ENCODE measurements around the gene FCAMR.
"Not testable (repeated sequence)": the region's sequence is repeated elsewhere in the genome, so short reads cannot be mapped to it uniquely, and the experiment has no call there.

The FCAMR gene

DNA sequence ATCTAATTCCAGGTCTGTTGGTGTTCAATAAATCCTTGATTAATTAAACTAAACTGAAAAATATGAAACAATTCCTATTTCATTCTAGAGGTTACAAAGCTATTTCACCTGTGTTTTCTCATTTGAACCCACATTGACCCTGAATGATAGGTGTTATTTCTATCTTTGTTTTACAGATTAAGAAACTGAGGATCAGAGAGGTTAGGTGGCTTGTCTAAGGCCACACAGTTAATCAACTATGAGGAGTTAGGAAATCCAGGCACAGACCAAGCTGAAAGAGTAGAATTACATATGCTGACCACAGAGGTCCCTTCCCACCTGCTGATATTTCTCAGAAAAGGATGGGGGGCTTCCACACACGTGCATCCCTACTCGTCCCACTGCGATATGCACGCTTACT, 24.5 kb downstream of the FCAMR start:
- DNase-seq = no peak
- in situ Hi-C loops (cut with HindIII; ENCODE audit: low pct_ligation_motif_present, low pct_unique_long_range_greater_than_20kb, low sequenced_read_pairs) = no loop called here

- in situ Hi-C loops (cut with HindIII; ENCODE audit: low pct_ligation_motif_present, low pct_unique_long_range_greater_than_20kb, low sequenced_read_pairs) = no loop called here
- DNase-seq = no peak
Observed at GRCh38 chr1:206944703-206945102, 25.6 kb downstream of the FCAMR start.

DNA sequence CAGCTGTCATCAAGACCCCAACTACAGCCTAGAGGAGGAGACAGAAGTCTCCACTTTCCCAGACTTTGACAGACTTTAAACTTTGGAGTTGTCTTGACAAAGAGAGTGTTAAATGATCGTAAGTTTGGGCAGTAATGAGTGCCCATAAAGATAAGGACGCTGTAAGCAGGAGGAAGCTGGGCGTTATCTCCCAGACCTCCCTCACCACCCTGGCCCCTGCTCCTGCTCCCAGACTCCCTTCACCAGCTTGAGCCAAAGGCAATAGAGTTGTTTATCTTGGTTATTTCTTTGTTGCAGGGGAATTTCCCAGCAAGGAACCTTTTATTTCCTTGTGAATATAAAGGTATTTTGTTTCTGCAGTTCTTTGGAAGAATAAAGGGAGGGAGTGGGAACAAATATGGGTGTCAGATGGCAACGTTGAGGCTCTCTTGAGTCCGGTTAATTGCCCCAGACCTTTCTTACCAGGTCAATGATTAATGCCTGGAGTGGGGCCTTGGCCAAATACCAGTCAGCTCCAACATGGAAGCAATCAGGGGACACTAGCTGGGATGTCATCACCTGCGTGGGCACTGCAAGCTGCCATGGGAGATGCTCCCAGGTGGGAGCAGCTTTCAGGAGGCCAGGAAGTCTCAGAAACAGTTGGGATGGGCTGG, 28.4 kb downstream of the FCAMR start:
- in situ Hi-C loops (cut with HindIII; ENCODE audit: low pct_ligation_motif_present, low pct_unique_long_range_greater_than_20kb, low sequenced_read_pairs) = no loop called here
- no peak for DNase-seq

DNA sequence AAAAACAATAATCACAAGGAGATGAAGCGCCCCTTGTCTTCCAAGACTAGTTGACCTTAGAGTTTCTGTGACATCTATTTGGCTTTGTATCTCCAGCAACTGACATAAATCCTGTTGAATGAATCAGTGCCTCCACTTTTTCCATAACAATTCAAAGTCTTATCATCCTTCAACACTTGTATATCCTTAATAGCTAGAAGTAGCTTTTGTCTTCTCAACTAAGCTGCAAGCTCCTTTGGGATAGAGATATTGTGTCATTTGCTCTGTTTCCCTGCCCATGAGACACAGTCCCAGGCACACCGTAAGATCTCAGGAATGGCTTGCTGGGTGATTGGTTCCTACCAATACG, 29.7 kb downstream of the FCAMR start:
- no peak for DNase-seq
- in situ Hi-C loops (cut with HindIII; ENCODE audit: low pct_ligation_motif_present, low pct_unique_long_range_greater_than_20kb, low sequenced_read_pairs) = no loop called here

- in situ Hi-C loops (cut with HindIII; ENCODE audit: low pct_ligation_motif_present, low pct_unique_long_range_greater_than_20kb, low sequenced_read_pairs) = no loop called here
- DNase-seq = no peak
Observed at GRCh38 chr1:206939841-206940587, 30.2 kb downstream of the FCAMR start.

- no peak for DNase-seq
- in situ Hi-C loops (cut with HindIII; ENCODE audit: low pct_ligation_motif_present, low pct_unique_long_range_greater_than_20kb, low sequenced_read_pairs) = no loop called here
Observed at GRCh38 chr1:206939131-206939530, 31.1 kb downstream of the FCAMR start.

- in situ Hi-C loops (cut with HindIII; ENCODE audit: low pct_ligation_motif_present, low pct_unique_long_range_greater_than_20kb, low sequenced_read_pairs) = no loop called here
- DNase-seq = no peak
Observed at GRCh38 chr1:206937425-206937824, 32.8 kb downstream of the FCAMR start.

GRCh38 chr1:206935491-206936067, 34.7 kb downstream of the FCAMR start:
- DNase-seq = peak; percentile 69
- in situ Hi-C loops (cut with HindIII; ENCODE audit: low pct_ligation_motif_present, low pct_unique_long_range_greater_than_20kb, low sequenced_read_pairs) = no loop called here

GRCh38 chr1:206933333-206933945, 36.8 kb downstream of the FCAMR start:
- in situ Hi-C loops (cut with HindIII; ENCODE audit: low pct_ligation_motif_present, low pct_unique_long_range_greater_than_20kb, low sequenced_read_pairs) = no loop called here
- peak; percentile 29 for DNase-seq

- DNase-seq = no peak
- in situ Hi-C loops (cut with HindIII; ENCODE audit: low pct_ligation_motif_present, low pct_unique_long_range_greater_than_20kb, low sequenced_read_pairs) = no loop called here
Observed at GRCh38 chr1:206932177-206932576, 38.1 kb downstream of the FCAMR start.

GRCh38 chr1:206931709-206932108, 38.6 kb downstream of the FCAMR start:
- in situ Hi-C loops (cut with HindIII; ENCODE audit: low pct_ligation_motif_present, low pct_unique_long_range_greater_than_20kb, low sequenced_read_pairs) = no loop called here

DNA sequence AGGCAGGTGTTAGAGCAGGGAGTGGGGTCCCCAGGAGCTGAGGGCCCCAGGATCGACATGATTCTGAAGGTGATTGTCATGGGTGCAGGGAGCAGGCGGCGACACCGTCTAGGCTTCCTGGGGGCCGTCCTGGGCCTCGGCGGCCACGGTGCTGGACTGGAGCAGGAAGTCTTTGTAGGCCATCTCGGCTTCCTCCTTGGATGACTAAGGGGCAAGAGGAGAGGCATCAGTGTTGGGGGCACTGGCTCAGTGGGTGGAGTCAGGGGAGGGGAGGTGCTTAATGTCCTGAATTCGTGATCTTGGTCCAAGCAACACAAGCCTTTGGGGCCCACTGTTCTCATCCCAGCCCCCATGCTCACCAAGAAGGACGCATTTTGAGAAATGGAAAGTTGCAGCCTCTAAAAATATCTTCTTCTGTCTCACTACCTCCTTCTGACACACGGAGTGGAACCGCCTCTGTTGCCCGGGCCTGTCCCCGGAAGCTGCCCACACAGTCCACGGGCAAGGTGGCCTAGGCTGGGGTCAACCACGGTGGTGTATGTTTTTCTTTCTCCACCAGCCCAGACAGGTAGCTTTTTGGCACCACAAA, 40.0 kb downstream of the FCAMR start:
- in situ Hi-C loops (cut with HindIII; ENCODE audit: low pct_ligation_motif_present, low pct_unique_long_range_greater_than_20kb, low sequenced_read_pairs) = no loop called here
- DNase-seq = no peak

More at GRCh38 chr1:206931709-206932108, 38.6 kb downstream of the FCAMR start:
- DNase-seq = no peak

DNA sequence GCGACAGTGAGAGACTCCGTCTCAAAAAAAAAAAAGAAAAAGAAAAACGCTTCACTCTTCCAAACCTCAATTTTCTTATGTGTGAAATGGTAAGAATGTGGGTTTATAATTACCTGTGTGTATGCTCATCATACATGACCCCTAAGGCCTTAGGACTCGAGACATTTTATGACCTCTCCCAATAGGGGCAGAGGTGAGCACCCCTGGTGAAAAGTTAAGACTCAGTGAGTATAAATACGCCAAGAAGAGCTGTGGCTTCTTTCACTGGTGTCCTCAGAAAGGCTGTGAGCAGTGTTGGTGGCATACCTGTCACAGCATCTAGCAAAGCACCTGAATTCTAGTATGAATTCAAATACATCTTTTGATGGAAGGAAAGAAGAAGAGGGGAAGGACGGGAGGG, 40.7 kb downstream of the FCAMR start:
- in situ Hi-C loops (cut with HindIII; ENCODE audit: low pct_ligation_motif_present, low pct_unique_long_range_greater_than_20kb, low sequenced_read_pairs) = no loop called here
- no peak for DNase-seq

- DNase-seq = no peak
- in situ Hi-C loops (cut with HindIII; ENCODE audit: low pct_ligation_motif_present, low pct_unique_long_range_greater_than_20kb, low sequenced_read_pairs) = no loop called here
Observed at GRCh38 chr1:206926286-206926685, 44.0 kb downstream of the FCAMR start.

- in situ Hi-C loops (cut with HindIII; ENCODE audit: low pct_ligation_motif_present, low pct_unique_long_range_greater_than_20kb, low sequenced_read_pairs) = no loop called here
Observed at GRCh38 chr1:206925106-206925736, 45.0 kb downstream of the FCAMR start.

DNA sequence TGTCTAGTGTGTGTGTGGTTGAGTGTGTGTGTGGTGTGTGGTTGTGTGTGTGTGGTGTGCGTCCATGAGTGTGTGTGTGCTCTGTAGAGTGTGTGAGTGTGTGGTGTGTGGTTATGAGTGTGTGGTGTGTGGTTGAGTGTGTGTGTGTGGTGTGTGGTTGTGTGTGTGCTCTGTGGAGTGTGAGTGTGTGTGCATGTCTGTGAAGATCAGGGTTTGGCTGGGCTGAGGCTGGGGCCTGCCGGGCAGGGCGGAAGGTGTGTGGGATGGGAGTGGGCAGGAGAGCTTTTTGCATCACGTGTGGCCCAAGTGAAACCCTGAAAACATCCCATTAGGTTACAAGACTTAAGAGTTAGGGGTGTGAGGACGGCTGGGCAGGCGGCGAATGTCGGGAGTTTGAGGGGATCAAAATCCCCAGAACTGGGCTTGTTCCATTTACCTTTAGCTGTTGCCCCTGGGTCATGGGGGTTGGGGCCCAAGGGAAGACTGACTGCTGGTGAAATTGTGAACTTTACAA, 45.6 kb downstream of the FCAMR start:
- DNase-seq = no peak
- in situ Hi-C loops (cut with HindIII; ENCODE audit: low pct_ligation_motif_present, low pct_unique_long_range_greater_than_20kb, low sequenced_read_pairs) = no loop called here

More at GRCh38 chr1:206925106-206925736, 45.0 kb downstream of the FCAMR start:
- DNase-seq = no peak

GRCh38 chr1:206923961-206924557, 46.2 kb downstream of the FCAMR start:
- DNase-seq; in situ Hi-C loops (cut with HindIII; ENCODE audit: low pct_ligation_motif_present, low pct_unique_long_range_greater_than_20kb, low sequenced_read_pairs): not testable (repeated sequence)
